Omental fat pad (tissue), 4 donors: ENCODE measurements around the gene STX3. TPM values are rescaled to one million over a fixed set of nuclear protein-coding genes. Genes with fewer than 3 reads are reported as not detected.

Experiments used
- ATAC-seq: fragments of 150-250 bp; one replicate; pipeline ENCODE4 v1.9.1; 2016; ENCODE audit warnings: mild to moderate bottlenecking, moderate library complexity; ENCODE audit not compliant: low FRiP score
- DNase-seq: peaks from one replicate; pipeline ENCODE4 v3.0.0-alpha.2; 2019; ENCODE audit warnings: low spot score
- total RNA-seq, 4 donors: library from RNA; depleted of rRNA; stranded (reverse); fragments of >200 nt; gene quantifications; one replicate each; pipeline ENCODE4 v1.1.0, GENCODE V29; 2016
- TF ChIP-seq, protein P1 (sequence below), 3 donors: fragments of 450-650 bp; IDR thresholded peaks; one replicate each; pipeline ENCODE4 v1.5.1; 2016 to 2017; ENCODE audit warnings: antibody characterized with exemption in 3 of 3, mild to moderate bottlenecking in 3 of 3, moderate library complexity in 2 of 3

Gene STX3
- total RNA-seq, 4 donors from 2014 or later = 19.9 to 37.4 (median 31.9) TPM

DNA sequence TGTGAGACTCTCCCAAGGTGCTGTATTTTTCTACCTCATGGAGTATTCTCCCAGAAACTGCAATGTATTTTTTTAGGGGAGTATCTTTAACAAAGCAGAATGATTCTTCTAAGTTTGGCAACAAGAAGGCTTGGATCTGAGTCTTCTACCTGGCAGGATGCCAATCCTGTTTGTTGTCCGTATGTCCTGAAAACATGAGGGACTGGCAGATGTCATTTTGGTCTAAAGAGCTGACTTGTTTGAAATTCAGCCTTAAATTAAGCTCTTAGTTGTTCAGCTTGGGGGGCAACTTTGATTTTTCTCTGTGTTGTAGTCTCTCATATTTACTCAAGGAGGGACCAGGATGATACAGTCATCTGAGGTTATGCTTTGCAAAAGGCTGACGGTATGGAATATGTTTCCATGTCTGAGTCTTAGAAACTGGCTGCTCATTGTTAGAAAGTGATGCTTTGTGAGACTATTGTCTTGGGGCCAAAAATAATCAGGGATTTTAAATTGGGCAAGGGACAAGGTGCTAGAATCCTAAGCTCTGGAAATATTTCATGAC, 46.1 kb downstream of the STX3 start:
- TF ChIP-seq, protein P1, sequence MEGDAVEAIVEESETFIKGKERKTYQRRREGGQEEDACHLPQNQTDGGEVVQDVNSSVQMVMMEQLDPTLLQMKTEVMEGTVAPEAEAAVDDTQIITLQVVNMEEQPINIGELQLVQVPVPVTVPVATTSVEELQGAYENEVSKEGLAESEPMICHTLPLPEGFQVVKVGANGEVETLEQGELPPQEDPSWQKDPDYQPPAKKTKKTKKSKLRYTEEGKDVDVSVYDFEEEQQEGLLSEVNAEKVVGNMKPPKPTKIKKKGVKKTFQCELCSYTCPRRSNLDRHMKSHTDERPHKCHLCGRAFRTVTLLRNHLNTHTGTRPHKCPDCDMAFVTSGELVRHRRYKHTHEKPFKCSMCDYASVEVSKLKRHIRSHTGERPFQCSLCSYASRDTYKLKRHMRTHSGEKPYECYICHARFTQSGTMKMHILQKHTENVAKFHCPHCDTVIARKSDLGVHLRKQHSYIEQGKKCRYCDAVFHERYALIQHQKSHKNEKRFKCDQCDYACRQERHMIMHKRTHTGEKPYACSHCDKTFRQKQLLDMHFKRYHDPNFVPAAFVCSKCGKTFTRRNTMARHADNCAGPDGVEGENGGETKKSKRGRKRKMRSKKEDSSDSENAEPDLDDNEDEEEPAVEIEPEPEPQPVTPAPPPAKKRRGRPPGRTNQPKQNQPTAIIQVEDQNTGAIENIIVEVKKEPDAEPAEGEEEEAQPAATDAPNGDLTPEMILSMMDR (IDR thresholded peaks at IDR 0.05) = no peak
- ATAC-seq = no peak

DNA sequence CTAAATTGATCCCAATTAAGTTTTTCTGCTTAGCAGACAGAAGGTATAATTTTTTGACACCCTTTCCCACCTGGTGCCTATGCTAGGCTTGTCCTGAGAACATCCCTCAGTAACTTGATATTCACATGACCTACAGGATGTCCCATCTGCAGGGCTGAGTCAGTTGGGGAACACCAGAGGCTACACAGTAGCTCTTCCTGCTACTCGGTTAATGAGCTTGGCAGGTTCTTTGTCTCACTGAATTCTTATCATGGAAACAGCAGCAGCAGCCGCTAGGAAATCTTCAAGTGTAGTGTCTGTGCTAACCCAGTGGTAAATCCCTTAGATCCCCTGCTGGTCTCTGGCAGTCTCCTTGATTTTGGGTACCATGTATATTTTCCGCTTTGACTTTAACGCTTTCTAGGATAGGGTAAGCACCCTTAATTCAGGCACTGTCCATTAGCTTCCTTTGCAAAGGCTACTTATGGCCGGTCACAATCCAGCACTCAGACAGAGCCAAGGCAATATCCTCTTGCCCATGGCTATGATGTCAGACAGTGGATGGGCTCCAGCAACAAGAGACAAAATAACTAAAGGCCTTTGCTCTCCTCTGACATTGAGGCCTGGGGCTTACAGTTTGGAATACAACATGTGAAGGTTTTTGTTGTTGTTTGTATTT, 46.9 kb downstream of the STX3 start:
- DNase-seq = no peak
- TF ChIP-seq, protein P1 (IDR thresholded peaks at IDR 0.05) = no peak
- ATAC-seq = no peak

More for the DNA sequence above, 46.1 kb downstream of the STX3 start:
- DNase-seq = no peak

DNA sequence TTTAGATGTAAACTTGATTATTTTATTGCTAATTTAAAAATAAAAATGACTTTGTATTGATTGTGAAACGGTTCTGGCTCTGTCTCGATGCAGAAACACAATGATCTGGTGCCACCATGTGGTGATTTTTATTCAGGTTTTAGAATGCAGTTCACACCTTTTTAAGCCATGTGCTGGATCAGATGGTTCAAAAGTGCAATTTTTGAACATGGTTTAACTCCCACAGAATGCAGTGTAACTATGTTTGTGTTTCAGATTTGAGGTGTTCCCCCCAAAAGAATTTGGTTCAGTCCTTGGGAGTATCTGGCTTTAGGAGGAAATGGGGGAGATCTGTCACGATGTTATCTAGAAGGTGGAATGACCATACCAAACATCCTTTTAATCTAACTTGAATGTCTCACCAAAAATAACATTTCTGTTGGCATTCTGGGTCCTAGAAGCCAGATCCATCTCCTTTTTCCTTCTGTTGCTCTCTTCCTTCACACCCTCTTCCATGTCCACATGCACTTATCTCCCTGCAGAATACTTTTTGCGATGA, 47.5 kb downstream of the STX3 start:
- ATAC-seq (no peak), DNase-seq (no peak)
- TF ChIP-seq, protein P1 (IDR thresholded peaks at IDR 0.05) = peak in 1 of 3 donors; percentile 48

DNA sequence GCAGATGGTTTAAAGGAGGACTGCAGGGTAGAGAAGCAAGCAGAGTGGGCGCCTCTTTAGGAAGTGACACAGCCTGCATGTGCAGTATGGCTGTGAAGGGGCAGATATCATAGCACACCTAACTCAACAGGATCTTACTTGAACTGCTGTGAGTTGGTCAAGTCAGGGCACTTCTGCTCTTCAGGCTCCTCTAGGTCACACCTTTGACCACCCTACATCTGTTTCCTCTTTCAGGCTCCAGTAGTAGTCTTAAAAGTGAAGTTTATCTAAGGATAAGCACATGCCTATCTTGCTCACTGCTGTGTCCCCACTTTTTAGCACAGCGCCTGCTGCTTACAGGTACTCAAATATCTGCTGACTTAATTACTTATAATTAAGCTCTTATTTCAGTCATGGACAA, 48.9 kb downstream of the STX3 start:
- TF ChIP-seq, protein P1 (IDR thresholded peaks at IDR 0.05) = no peak
- DNase-seq = no peak
- ATAC-seq = no peak

DNA sequence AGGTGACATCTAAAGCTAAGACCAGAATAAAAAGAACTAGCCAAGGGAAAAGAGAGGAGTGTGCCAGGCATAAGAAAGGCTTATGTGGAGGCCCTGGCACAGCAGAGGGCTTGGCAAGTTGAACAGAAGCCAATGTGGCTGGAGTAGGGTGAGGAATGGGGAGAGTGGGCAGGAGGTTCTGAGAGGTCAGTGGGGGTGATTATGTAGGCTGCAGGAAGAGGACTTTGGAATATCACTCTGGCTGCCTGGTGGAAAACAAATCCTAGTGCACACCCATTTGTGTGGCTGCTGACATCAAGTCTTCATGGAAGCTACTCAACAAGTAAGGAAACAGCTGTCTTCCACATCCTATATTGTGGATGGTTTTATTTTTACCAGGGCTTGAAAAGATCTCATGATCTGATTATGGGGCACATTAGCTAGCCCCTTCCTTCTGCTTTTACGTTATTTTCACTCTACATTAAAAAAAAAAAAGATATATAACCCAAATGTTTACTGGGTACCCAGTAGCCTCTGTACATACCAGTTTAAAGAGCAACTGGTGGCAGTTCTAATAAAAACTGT, 52.0 kb downstream of the STX3 start:
- TF ChIP-seq, protein P1 (IDR thresholded peaks at IDR 0.05) = no peak
- no peak for ATAC-seq
- no peak for DNase-seq

DNA sequence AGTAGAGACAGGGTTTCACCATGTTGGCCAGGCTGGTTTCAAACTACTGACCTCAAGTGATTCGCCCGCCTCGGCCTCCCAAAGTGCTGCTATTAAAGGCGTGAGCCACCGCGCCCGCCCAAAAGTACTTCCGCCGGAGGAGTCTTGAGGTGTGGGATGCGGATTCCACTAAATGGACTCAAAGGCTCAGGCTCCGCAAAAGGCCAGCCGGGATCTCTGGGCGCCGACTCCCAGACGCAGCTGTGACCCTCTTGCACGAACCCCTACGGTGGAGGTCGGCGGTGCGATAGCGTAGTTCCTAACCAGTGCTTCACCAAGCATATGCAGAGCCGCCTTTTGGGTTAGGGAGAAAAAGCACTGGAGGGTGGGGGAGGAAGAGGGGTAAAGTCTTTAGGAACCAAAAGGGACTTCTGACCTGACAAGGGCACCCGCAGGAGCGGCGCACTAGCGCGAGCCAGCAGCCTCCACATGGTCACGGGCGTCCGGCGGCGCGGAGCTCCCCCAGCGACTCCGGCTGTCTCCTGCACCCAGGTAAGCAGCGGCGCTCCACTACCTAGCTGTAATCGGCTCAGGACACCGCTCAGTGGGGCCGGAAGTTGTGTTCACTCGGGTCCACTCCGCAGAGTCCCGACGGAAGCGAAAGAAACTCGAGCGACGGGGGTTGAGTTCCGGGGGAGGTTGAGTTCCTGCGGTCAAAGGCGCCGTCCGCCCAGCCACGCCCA, 55.2 kb downstream of the STX3 start, which contains the start of gene MRPL16:
Gene MRPL16, minus strand, starts transcription at position 590 of the 722 bp plus-strand sequence. Its CDS starts 120 bp downstream, at position 470.
- TF ChIP-seq, protein P1 (IDR thresholded peaks at IDR 0.05) = no peak
- peak; percentile 99 for ATAC-seq
- DNase-seq = peak; percentile 49
